OCI-LY7 (cell line): ENCODE results near the gene ZNF578.
"Not testable (repeated sequence)": the region's sequence is repeated elsewhere in the genome, so short reads cannot be mapped to it uniquely, and the experiment has no call there.

ENCODE experiments used
- CTCF ChIP-seq: fragments of 200-600 bp; sonication (generic); conservative IDR thresholded peaks from 2 replicates; pipeline ENCODE4 v1.5.1; 2014; ENCODE audit warnings: mild to moderate bottlenecking, antibody characterized with exemption, low read length, moderate library complexity, mixed read lengths
- EZH2phosphoT487 ChIP-seq: fragments of 200-600 bp; sonication (generic); IDR thresholded peaks from 2 replicates; pipeline ENCODE4 v1.6.1; 2018; ENCODE audit warnings: low read depth, borderline replicate concordance, mild to moderate bottlenecking, mixed run types, antibody characterized with exemption, low read length, moderate library complexity, mixed read lengths

- not testable (repeated sequence) for TF ChIP-seq CTCF, EZH2phosphoT487
Observed at GRCh38 chr19:52558732-52559445, 105.5 kb downstream of the ZNF578 start.
